ENCODE data around the gene BTBD16.

The BTBD16 gene

GRCh38 chr10:122347170-122347841 lies 76.2 kb downstream of the BTBD16 start:
- no peak for DNase-seq

- no peak for DNase-seq
These were observed 77.4 kb downstream of the BTBD16 start for GRCh38 chr10:122348512-122348911.

- DNase-seq = no peak
These were observed 77.9 kb downstream of the BTBD16 start for GRCh38 chr10:122348935-122349361.

GRCh38 chr10:122349758-122350369 lies 78.8 kb downstream of the BTBD16 start:
- no peak for DNase-seq

GRCh38 chr10:122350893-122351292 lies 79.8 kb downstream of the BTBD16 start:
- DNase-seq = no peak

- no peak for DNase-seq
These were observed 81.9 kb downstream of the BTBD16 start for GRCh38 chr10:122352817-122353525.

- DNase-seq = no peak
These were observed 83.3 kb downstream of the BTBD16 start for GRCh38 chr10:122354383-122354782.

- DNase-seq = no peak
These were observed 86.6 kb downstream of the BTBD16 start for GRCh38 chr10:122357685-122358084.

GRCh38 chr10:122359621-122360020 lies 88.5 kb downstream of the BTBD16 start:
- DNase-seq = no peak

GRCh38 chr10:122361046-122361445 lies 90.0 kb downstream of the BTBD16 start:
- DNase-seq = no peak

- DNase-seq = no peak
These were observed 91.0 kb downstream of the BTBD16 start for GRCh38 chr10:122362031-122362592.

- DNase-seq = no peak
These were observed 91.5 kb downstream of the BTBD16 start for GRCh38 chr10:122362621-122363020.

GRCh38 chr10:122363311-122363710 lies 92.2 kb downstream of the BTBD16 start:
- DNase-seq = no peak

- no peak for DNase-seq
These were observed 92.8 kb downstream of the BTBD16 start for GRCh38 chr10:122363722-122364463.

GRCh38 chr10:122368502-122369254 lies 97.6 kb downstream of the BTBD16 start:
- no peak for DNase-seq

GRCh38 chr10:122373108-122373507 lies 102.0 kb downstream of the BTBD16 start:
- no peak for DNase-seq

- no peak for DNase-seq
These were observed 102.6 kb downstream of the BTBD16 start for GRCh38 chr10:122373721-122374120.

- peak; percentile 95 for DNase-seq
These were observed 103.3 kb downstream of the BTBD16 start, which contains the start of gene PLEKHA1 for GRCh38 chr10:122374237-122374858. Gene PLEKHA1 (plus strand): TSS chr10:122374708. CDS start chr10:122393201, 18,493 bp downstream.

- DNase-seq = peak; percentile 85
These were observed 104.0 kb downstream of the BTBD16 start for GRCh38 chr10:122374859-122375678.

GRCh38 chr10:122375679-122376160 lies 104.6 kb downstream of the BTBD16 start:
- no peak for DNase-seq

Measured in CD4-positive, alpha-beta T cell treated with Interleukin-10 for 1 hour (primary cell).